ENCODE measurements around the gene FAM117A.

DNA sequence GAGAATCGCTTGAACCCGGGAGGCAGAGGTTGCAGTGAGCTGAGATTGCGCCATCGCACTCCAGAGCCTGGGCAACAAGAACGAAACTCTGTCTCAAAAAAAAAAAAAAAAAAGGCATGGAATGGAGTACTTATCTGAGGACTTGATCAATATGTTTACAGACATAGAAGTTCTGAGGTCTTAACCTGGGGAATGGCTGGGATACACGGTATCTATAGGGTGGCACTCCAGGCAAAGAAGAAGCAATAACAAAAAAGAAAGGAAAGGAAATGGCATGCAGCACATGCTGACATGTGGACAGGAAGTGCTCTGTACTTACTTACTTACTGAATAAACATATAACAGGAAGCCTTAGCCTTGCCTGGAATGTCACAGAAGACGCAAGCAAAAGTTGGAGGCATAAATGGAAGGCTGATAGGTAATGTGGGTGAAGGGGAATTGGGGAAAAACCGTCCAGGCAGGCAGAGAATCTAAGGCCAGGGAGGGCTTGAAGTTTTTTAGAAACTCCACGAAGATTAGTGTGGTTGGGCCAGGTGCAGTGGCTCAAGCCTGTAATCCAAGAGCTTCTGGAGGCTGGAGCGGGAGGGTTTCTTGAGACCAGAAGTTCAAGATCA, 75.9 kb downstream of the FAM117A start:
- TF ChIP-seq EZH2phosphoT487 (IDR thresholded peaks at IDR 0.05; ENCODE audit: borderline replicate concordance, low read length) (no peak), EZH2 (IDR thresholded peaks at IDR 0.05; ENCODE audit: low read length, unreplicated experiment) (no peak)
- TF ChIP-seq, protein P1, sequence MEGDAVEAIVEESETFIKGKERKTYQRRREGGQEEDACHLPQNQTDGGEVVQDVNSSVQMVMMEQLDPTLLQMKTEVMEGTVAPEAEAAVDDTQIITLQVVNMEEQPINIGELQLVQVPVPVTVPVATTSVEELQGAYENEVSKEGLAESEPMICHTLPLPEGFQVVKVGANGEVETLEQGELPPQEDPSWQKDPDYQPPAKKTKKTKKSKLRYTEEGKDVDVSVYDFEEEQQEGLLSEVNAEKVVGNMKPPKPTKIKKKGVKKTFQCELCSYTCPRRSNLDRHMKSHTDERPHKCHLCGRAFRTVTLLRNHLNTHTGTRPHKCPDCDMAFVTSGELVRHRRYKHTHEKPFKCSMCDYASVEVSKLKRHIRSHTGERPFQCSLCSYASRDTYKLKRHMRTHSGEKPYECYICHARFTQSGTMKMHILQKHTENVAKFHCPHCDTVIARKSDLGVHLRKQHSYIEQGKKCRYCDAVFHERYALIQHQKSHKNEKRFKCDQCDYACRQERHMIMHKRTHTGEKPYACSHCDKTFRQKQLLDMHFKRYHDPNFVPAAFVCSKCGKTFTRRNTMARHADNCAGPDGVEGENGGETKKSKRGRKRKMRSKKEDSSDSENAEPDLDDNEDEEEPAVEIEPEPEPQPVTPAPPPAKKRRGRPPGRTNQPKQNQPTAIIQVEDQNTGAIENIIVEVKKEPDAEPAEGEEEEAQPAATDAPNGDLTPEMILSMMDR (conservative IDR thresholded peaks at IDR 0.05; ENCODE audit: low read depth, low read length) = no peak

Data from PC-3 (cell line).